ENCODE data around the gene ZNF581.

ZNF581 gene

GRCh38 chr19:55625004-55625326, 18.5 kb upstream of the ZNF581 start:
- DNase-seq (ENCODE audit: low read depth in 4 of 4, low spot score in 1 of 4), result no peak

GRCh38 chr19:55626350-55626749, 17.1 kb upstream of the ZNF581 start:
- no peak for DNase-seq (ENCODE audit: low read depth in 4 of 4, low spot score in 1 of 4)

- peak; percentile 82 to 91 (median 86) for DNase-seq (ENCODE audit: low read depth in 4 of 4, low spot score in 1 of 4)
Measured at GRCh38 chr19:55632463-55632834, 11.0 kb upstream of the ZNF581 start.

GRCh38 chr19:55633861-55634260, 9.6 kb upstream of the ZNF581 start:
- no peak for DNase-seq (ENCODE audit: low read depth in 4 of 4, low spot score in 1 of 4)

- no peak for DNase-seq (ENCODE audit: low read depth in 4 of 4, low spot score in 1 of 4)
Measured at GRCh38 chr19:55635334-55635717, 8.1 kb upstream of the ZNF581 start.

- DNase-seq (ENCODE audit: low read depth in 4 of 4, low spot score in 1 of 4), result no peak
Measured at GRCh38 chr19:55635856-55636440, 7.5 kb upstream of the ZNF581 start.

GRCh38 chr19:55636723-55637122, 6.7 kb upstream of the ZNF581 start:
- no peak for DNase-seq (ENCODE audit: low read depth in 4 of 4, low spot score in 1 of 4)

GRCh38 chr19:55637534-55637933, 5.9 kb upstream of the ZNF581 start:
- DNase-seq (ENCODE audit: low read depth in 4 of 4, low spot score in 1 of 4), result no peak

- peak in 1 of 4 experiments; percentile 37 for DNase-seq (ENCODE audit: low read depth in 4 of 4, low spot score in 1 of 4)
Measured at GRCh38 chr19:55638864-55639359, 4.5 kb upstream of the ZNF581 start.

- peak in 1 of 4 experiments; percentile 57 for DNase-seq (ENCODE audit: low read depth in 4 of 4, low spot score in 1 of 4)
Measured at GRCh38 chr19:55640043-55640576, 3.3 kb upstream of the ZNF581 start.

GRCh38 chr19:55640577-55641425, 2.6 kb upstream of the ZNF581 start, which contains the start of gene ZNF580:
Gene ZNF580, plus strand, starts transcription at chr19:55641002. Its CDS starts 1,507 bp downstream, at chr19:55642509.
- peak in 2 of 4 experiments; percentile 59 to 66 for DNase-seq (ENCODE audit: low read depth in 4 of 4, low spot score in 1 of 4)

- DNase-seq (ENCODE audit: low read depth in 4 of 4, low spot score in 1 of 4), result no peak
Measured at GRCh38 chr19:55641426-55642152, 1.9 kb upstream of the ZNF581 start.

GRCh38 chr19:55642153-55643002, 1.1 kb upstream of the ZNF581 start:
- DNase-seq (ENCODE audit: low read depth in 4 of 4, low spot score in 1 of 4), result no peak

GRCh38 chr19:55643887-55644176, 383 bp downstream of the ZNF581 start:
- no peak for DNase-seq (ENCODE audit: low read depth in 4 of 4, low spot score in 1 of 4)

GRCh38 chr19:55644191-55644833, 863 bp downstream of the ZNF581 start:
- DNase-seq (ENCODE audit: low read depth in 4 of 4, low spot score in 1 of 4), result no peak

- no peak for DNase-seq (ENCODE audit: low read depth in 4 of 4, low spot score in 1 of 4)
Measured at GRCh38 chr19:55644842-55645511, 1.5 kb downstream of the ZNF581 start.

- DNase-seq (ENCODE audit: low read depth in 4 of 4, low spot score in 1 of 4), result no peak
Measured at GRCh38 chr19:55645512-55645881, 2.0 kb downstream of the ZNF581 start.

- DNase-seq (ENCODE audit: low read depth in 4 of 4, low spot score in 1 of 4), result no peak
Measured at GRCh38 chr19:55646889-55647731, 3.7 kb downstream of the ZNF581 start.
